ENCODE measurements around the gene OAF. TPM values are rescaled to one million over a fixed set of nuclear protein-coding genes. Genes with fewer than 3 reads are reported as not detected.

The OAF gene
- total and polyA plus RNA-seq, 9 of the 15 experiments (the other 6 are each of a cell fraction or from before 2014, with no cell fraction given), result 1.1 to 21.6 (median 7.5) TPM

DNA sequence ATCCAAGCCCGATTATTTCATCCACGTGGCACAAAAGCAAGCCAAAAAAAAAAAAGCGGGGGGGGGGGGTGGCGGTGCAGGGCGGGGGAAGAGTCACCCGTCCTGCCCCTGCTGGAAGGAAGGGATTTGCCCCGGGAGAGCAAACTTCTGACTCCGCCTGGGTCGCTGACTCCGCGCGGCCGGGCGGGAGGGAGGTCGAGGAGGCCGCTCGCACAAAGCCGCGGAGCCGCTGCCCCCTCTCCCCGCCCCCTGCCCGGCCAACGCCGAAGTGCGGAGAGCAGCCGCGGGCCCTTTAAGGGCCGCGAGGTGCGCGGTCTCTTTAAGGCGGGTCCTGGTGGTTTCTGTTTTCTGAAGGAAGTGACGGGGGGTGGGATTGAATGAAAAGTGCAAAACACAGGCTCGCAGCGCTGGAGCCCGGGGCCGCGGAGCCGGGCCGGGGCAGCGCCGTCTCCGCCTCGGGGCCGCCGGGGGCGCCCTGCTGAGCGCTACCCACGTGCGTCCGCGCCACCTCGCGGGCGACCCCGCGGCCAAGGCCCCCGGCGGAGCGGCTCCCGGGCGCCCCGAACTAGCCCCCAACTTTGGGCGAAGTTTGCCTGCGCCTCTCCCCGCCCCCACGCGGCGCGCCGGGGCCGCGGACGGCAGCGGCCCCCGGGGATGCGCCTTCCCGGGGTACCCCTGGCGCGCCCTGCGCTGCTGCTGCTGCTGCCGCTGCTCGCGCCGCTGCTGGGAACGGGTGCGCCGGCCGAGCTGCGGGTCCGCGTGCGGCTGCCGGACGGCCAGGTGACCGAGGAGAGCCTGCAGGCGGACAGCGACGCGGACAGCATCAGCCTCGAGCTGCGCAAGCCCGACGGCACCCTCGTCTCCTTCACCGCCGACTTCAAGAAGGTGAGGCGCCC is at the start of gene OAF (continued):
- TF ChIP-seq, protein P1, sequence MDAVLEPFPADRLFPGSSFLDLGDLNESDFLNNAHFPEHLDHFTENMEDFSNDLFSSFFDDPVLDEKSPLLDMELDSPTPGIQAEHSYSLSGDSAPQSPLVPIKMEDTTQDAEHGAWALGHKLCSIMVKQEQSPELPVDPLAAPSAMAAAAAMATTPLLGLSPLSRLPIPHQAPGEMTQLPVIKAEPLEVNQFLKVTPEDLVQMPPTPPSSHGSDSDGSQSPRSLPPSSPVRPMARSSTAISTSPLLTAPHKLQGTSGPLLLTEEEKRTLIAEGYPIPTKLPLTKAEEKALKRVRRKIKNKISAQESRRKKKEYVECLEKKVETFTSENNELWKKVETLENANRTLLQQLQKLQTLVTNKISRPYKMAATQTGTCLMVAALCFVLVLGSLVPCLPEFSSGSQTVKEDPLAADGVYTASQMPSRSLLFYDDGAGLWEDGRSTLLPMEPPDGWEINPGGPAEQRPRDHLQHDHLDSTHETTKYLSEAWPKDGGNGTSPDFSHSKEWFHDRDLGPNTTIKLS (IDR thresholded peaks at IDR 0.05; ENCODE audit: borderline replicate concordance, low read depth), result peak; percentile 43; the same call in 1 of the 2 replicates
- TF ChIP-seq MAFF (IDR thresholded peaks at IDR 0.05; ENCODE audit: low read length), result no peak
- peak; percentile 85 for TF ChIP-seq GATAD2B (IDR thresholded peaks at IDR 0.05; ENCODE audit: borderline replicate concordance)
- TF ChIP-seq, protein P2, sequence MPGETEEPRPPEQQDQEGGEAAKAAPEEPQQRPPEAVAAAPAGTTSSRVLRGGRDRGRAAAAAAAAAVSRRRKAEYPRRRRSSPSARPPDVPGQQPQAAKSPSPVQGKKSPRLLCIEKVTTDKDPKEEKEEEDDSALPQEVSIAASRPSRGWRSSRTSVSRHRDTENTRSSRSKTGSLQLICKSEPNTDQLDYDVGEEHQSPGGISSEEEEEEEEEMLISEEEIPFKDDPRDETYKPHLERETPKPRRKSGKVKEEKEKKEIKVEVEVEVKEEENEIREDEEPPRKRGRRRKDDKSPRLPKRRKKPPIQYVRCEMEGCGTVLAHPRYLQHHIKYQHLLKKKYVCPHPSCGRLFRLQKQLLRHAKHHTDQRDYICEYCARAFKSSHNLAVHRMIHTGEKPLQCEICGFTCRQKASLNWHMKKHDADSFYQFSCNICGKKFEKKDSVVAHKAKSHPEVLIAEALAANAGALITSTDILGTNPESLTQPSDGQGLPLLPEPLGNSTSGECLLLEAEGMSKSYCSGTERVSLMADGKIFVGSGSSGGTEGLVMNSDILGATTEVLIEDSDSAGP (CRISPR knock-in tag; IDR thresholded peaks at IDR 0.05), result peak; percentile 96
- TF ChIP-seq ZBTB7A (IDR thresholded peaks at IDR 0.05; ENCODE audit: borderline replicate concordance, control insufficient read depth, low read depth, low read length), result peak; percentile 82; the same call in 1 of the 2 replicates
- no peak for TF ChIP-seq TRIM24 (IDR thresholded peaks at IDR 0.05)
- TF ChIP-seq, protein P3, sequence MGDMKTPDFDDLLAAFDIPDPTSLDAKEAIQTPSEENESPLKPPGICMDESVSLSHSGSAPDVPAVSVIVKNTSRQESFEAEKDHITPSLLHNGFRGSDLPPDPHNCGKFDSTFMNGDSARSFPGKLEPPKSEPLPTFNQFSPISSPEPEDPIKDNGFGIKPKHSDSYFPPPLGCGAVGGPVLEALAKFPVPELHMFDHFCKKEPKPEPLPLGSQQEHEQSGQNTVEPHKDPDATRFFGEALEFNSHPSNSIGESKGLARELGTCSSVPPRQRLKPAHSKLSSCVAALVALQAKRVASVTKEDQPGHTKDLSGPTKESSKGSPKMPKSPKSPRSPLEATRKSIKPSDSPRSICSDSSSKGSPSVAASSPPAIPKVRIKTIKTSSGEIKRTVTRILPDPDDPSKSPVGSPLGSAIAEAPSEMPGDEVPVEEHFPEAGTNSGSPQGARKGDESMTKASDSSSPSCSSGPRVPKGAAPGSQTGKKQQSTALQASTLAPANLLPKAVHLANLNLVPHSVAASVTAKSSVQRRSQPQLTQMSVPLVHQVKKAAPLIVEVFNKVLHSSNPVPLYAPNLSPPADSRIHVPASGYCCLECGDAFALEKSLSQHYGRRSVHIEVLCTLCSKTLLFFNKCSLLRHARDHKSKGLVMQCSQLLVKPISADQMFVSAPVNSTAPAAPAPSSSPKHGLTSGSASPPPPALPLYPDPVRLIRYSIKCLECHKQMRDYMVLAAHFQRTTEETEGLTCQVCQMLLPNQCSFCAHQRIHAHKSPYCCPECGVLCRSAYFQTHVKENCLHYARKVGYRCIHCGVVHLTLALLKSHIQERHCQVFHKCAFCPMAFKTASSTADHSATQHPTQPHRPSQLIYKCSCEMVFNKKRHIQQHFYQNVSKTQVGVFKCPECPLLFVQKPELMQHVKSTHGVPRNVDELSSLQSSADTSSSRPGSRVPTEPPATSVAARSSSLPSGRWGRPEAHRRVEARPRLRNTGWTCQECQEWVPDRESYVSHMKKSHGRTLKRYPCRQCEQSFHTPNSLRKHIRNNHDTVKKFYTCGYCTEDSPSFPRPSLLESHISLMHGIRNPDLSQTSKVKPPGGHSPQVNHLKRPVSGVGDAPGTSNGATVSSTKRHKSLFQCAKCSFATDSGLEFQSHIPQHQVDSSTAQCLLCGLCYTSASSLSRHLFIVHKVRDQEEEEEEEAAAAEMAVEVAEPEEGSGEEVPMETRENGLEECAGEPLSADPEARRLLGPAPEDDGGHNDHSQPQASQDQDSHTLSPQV (IDR thresholded peaks at IDR 0.05), result peak; percentile 53; the same call in 1 of the 2 replicates
- TF ChIP-seq MAZ (CRISPR knock-in tag; conservative IDR thresholded peaks at IDR 0.05 in 1 of 2, IDR thresholded peaks at IDR 0.05 in 1 of 2), result peak in 1 of 2 experiments; percentile 84; a peak in 2 of 4 replicates
- TF ChIP-seq CXXC5 (CRISPR knock-in tag; IDR thresholded peaks at IDR 0.05), result peak; percentile 73
- TF ChIP-seq NCOA6 (IDR thresholded peaks at IDR 0.05), result no peak
- TF ChIP-seq, protein P4, sequence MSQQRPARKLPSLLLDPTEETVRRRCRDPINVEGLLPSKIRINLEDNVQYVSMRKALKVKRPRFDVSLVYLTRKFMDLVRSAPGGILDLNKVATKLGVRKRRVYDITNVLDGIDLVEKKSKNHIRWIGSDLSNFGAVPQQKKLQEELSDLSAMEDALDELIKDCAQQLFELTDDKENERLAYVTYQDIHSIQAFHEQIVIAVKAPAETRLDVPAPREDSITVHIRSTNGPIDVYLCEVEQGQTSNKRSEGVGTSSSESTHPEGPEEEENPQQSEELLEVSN (IDR thresholded peaks at IDR 0.05; ENCODE audit: borderline replicate concordance in 1 of 2, extremely low read depth in 1 of 2, insufficient read depth in 1 of 2, insufficient read length in 1 of 2, low read depth in 1 of 2, low read length in 1 of 2, poor library complexity in 1 of 2, severe bottlenecking in 1 of 2), result peak; percentile 68 to 80
- TF ChIP-seq L3MBTL2 (IDR thresholded peaks at IDR 0.05), result peak; percentile 90; the same call in 1 of the 2 replicates
- TF ChIP-seq, protein P5, sequence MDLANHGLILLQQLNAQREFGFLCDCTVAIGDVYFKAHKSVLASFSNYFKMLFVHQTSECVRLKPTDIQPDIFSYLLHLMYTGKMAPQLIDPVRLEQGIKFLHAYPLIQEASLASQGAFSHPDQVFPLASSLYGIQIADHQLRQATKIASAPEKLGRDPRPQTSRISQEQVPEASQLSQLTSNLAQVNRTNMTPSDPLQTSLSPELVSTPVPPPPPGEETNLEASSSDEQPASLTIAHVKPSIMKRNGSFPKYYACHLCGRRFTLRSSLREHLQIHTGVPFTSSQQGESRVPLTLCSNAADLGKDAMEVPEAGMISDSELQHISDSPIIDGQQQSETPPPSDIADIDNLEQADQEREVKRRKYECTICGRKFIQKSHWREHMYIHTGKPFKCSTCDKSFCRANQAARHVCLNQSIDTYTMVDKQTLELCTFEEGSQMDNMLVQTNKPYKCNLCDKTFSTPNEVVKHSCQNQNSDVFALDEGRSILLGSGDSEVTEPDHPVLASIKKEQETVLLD (IDR thresholded peaks at IDR 0.05), result no peak
- TF ChIP-seq TARDBP (IDR thresholded peaks at IDR 0.05), result no peak
- no peak for TF ChIP-seq ZNF707 (CRISPR knock-in tag; conservative IDR thresholded peaks at IDR 0.05)

All from K562 (cell line).